Kidney (tissue), 14 donors: ENCODE measurements around the gene RND1. TPM values are rescaled to one million over a fixed set of nuclear protein-coding genes. Genes with fewer than 3 reads are reported as not detected.

Experiments
- DNase-seq, 5 donors: peaks; one replicate each; pipeline ENCODE4 v3.0.0-alpha.2; 2013 to 2020
- FAIRE-seq: peaks from 2 replicates; lab custom pipeline; 2012; peaks lifted over from hg19 to GRCh38; lab: Jason Lieb, UNC
- H3K27ac ChIP-seq, 2 donors: one replicate each; pipeline ENCODE4 v1.7.0; 2013; ENCODE audit warnings: low read depth in 2 of 2, low read length in 2 of 2, inconsistent platforms in 1 of 2
- H3K27me3 ChIP-seq: one replicate; pipeline ENCODE4 v1.7.1; 2013; ENCODE audit warnings: low read length, inconsistent platforms; ENCODE audit not compliant: control insufficient read depth, insufficient read depth
- H3K36me3 ChIP-seq, 3 donors: one replicate each; pipeline versions ENCODE4 v1.7.0 to v1.7.1; 2013; ENCODE audit warnings: low read length in 3 of 3, control low read depth in 1 of 3, inconsistent platforms in 1 of 3; ENCODE audit not compliant: insufficient read depth in 3 of 3, control insufficient read depth in 2 of 3
- H3K4me1 ChIP-seq, 3 donors: one replicate each; pipeline versions ENCODE4 v1.7.0 to v1.7.1; 2013; ENCODE audit warnings: low read length in 3 of 3, inconsistent platforms in 1 of 3, low read depth in 1 of 3; ENCODE audit not compliant: control insufficient read depth in 2 of 3, insufficient read depth in 2 of 3
- H3K4me3 ChIP-seq, 3 donors: one replicate each; pipeline versions ENCODE4 v1.7.0 to v1.8.1; 2013; ENCODE audit warnings: low read length in 3 of 3, control low read depth in 1 of 3, inconsistent platforms in 1 of 3
- H3K9ac ChIP-seq, 3 donors: one replicate each; pipeline versions ENCODE4 v1.7.0 to v1.7.1; 2013; ENCODE audit warnings: low read length in 3 of 3, control low read depth in 1 of 3, inconsistent platforms in 1 of 3
- H3K9me3 ChIP-seq, 3 donors: one replicate each; pipeline versions ENCODE4 v1.7.0 to v1.7.1; 2013; ENCODE audit warnings: low read length in 3 of 3, control low read depth in 1 of 3, inconsistent platforms in 1 of 3; ENCODE audit not compliant: control insufficient read depth in 2 of 3, insufficient read depth in 1 of 3
- CTCF ChIP-seq: IDR thresholded peaks from 3 replicates; pipeline ENCODE4 v1.5.1; 2012; ENCODE audit warnings: mild to moderate bottlenecking, moderate library complexity, borderline replicate concordance; ENCODE audit not compliant: insufficient read depth; ENCODE audit errors: extremely low read depth
- intact Hi-C: fragments of 100-400 bp; cut with DNase I; formaldehyde crosslinking; loops from one replicate; pipeline ENCODE4 v1.11.1; 2022
- polyA plus RNA-seq: library from polyadenylated mRNA; stranded (reverse); fragments of 350-450 nt; fragmentation: Illumina TruSeq; extraction: RNeasy Lipid Tissue Mini Kit (QIAGEN cat#74804); gene quantifications from one replicate; pipeline ENCODE4 v1.2.3, GENCODE V29; 2014; ENCODE audit warnings: low read depth, low replicate concordance; ENCODE audit not compliant: insufficient read depth
- total RNA-seq: library from RNA; stranded (reverse); fragmentation: NEBNext Ultra II Directional; extraction: Animal tissue kit (Norgen Biotek cat#: 25700); gene quantifications from one replicate; pipeline ENCODE4 v1.2.1, GENCODE V29; 2021
- donor health status: control.
- donor health status: control.
- donor health status: control.
- donor health status: control.
- donor health status: control.
- donor health status: DM: yes; HTN: yes; CAD: no.
- donor health status: Normal renal cell carcinoma (clear cell type).

Gene RND1
- total and polyA plus RNA-seq, 2 donors from 2014 or later: 1.0 to 2.2 TPM

GRCh38 chr12:48868451-48868850 is 2.8 kb upstream of the RND1 start:
- FAIRE-seq: no peak

GRCh38 chr12:48866052-48866711 is 512 bp upstream of the RND1 start:
- peak overlapping the region; percentile 54 to 86 (median 82) for H3K4me3 ChIP-seq
- no peak for DNase-seq
- intact Hi-C loops: no loop called here
- no peaks in the 10 kb centered on the region for H3K36me3 ChIP-seq
- H3K9ac ChIP-seq: peak overlapping the region in 2 of 3 donors; percentile 28 to 41
- no peak for TF ChIP-seq CTCF
- H3K27me3 ChIP-seq: no peaks in the 10 kb centered on the region
- no peak overlapping the region for H3K27ac ChIP-seq
- no peak for FAIRE-seq
- H3K4me1 ChIP-seq: peaks cover 0 to 11% (median 7%) of the 10 kb centered on the region in 3 donors
- H3K9me3 ChIP-seq: no peaks in the 10 kb centered on the region

More at GRCh38 chr12:48868451-48868850, 2.8 kb upstream of the RND1 start:
- no peak for TF ChIP-seq CTCF
- no peaks in the 10 kb centered on the region for H3K36me3 ChIP-seq
- no peak overlapping the region for H3K9ac ChIP-seq
- H3K4me3 ChIP-seq: no peak overlapping the region
- no peak overlapping the region for H3K27ac ChIP-seq
- no peak for DNase-seq
- H3K27me3 ChIP-seq: no peaks in the 10 kb centered on the region
- peaks cover 0 to 11% (median 7%) of the 10 kb centered on the region in 3 donors for H3K4me1 ChIP-seq
- intact Hi-C loops: no loop called here
- no peaks in the 10 kb centered on the region for H3K9me3 ChIP-seq

DNA sequence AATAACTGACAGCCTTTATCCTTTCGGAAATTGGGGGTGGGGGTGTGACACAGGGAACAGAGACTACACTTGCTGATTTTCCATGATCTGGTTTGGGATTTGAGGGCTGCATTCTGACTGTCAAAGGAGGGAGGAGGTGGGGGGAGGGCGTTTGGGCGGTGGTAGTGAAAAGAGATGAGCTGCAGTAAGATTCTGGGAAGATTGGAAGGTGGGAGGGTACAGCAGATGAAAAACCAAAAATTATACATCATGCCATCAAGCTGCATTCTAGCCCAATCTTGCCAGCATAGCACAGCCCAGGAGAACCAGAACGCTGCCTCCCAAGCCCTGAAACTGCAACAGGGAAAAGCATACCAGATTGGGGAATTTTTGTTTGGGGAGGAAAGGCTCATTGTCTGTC is 2.4 kb downstream of the RND1 start:
- H3K4me3 ChIP-seq: no peak overlapping the region
- no peak overlapping the region for H3K27ac ChIP-seq
- H3K27me3 ChIP-seq: no peaks in the 10 kb centered on the region
- no peak overlapping the region for H3K9ac ChIP-seq
- FAIRE-seq (no peak), DNase-seq (no peak)
- no peaks in the 10 kb centered on the region for H3K36me3 ChIP-seq
- no peak for TF ChIP-seq CTCF
- no peaks in the 10 kb centered on the region for H3K9me3 ChIP-seq
- peaks cover 0 to 11% (median 7%) of the 10 kb centered on the region in 3 donors for H3K4me1 ChIP-seq
- intact Hi-C loops: no loop called here

- no peak overlapping the region for H3K4me3 ChIP-seq
- H3K9me3 ChIP-seq: no peaks in the 10 kb centered on the region
- no peaks in the 10 kb centered on the region for H3K36me3 ChIP-seq
- H3K27ac ChIP-seq: no peak overlapping the region
- intact Hi-C loops: no loop called here
- TF ChIP-seq CTCF: no peak
- peaks cover 0 to 11% (median 7%) of the 10 kb centered on the region in 3 donors for H3K4me1 ChIP-seq
- FAIRE-seq: no peak
- H3K27me3 ChIP-seq: no peaks in the 10 kb centered on the region
- peak in 1 of 5 donors; percentile 41 for DNase-seq
- H3K9ac ChIP-seq: no peak overlapping the region
These were observed 2.9 kb downstream of the RND1 start for GRCh38 chr12:48862760-48863159.
